Lung (tissue), 12 donors: ENCODE data around the gene TFDP2. TPM values are rescaled to one million over a fixed set of nuclear protein-coding genes. Genes with fewer than 3 reads are reported as not detected.
"Not testable (repeated sequence)": the region's sequence is repeated elsewhere in the genome, so short reads cannot be mapped to it uniquely, and the experiment has no call there.

ENCODE experiments used
- ATAC-seq: fragments of 200-7000 bp; cut with Tn5 transposase; one replicate; pipeline ENCODE4 v1.9.1; 2020; ENCODE audit warnings: moderate number of reproducible peaks; ENCODE audit not compliant: insufficient read depth, low FRiP score
- DNase-seq, 3 donors: peaks; one replicate each; pipeline ENCODE4 v3.0.0-alpha.2; 2013 to 2017
- H3K27ac ChIP-seq, 2 donors: one replicate each; pipeline ENCODE4 v1.5.1; 2013; ENCODE audit warnings: mild to moderate bottlenecking in 2 of 2, moderate library complexity in 2 of 2, control low read depth in 1 of 2, inconsistent platforms in 1 of 2, low read depth in 1 of 2, low read length in 1 of 2
- H3K27me3 ChIP-seq, 3 donors: one replicate each; pipeline ENCODE4 v1.5.1; 2013; ENCODE audit warnings: low read length in 2 of 3; ENCODE audit not compliant: control insufficient read depth in 3 of 3, insufficient read depth in 3 of 3
- H3K36me3 ChIP-seq, 4 donors: one replicate each; pipeline ENCODE4 v1.5.1; 2013; ENCODE audit warnings: low read length in 4 of 4, mild to moderate bottlenecking in 1 of 4, moderate library complexity in 1 of 4; ENCODE audit not compliant: control insufficient read depth in 4 of 4, insufficient read depth in 4 of 4
- H3K4me1 ChIP-seq, 5 donors: one replicate each; pipeline ENCODE4 v1.5.1; 2013; ENCODE audit warnings: low read length in 5 of 5, mild to moderate bottlenecking in 2 of 5, moderate library complexity in 1 of 5; ENCODE audit not compliant: control insufficient read depth in 5 of 5, insufficient read depth in 5 of 5
- H3K4me3 ChIP-seq: one replicate; pipeline ENCODE4 v1.5.1; 2013; ENCODE audit warnings: mild to moderate bottlenecking, control low read depth, moderate library complexity
- H3K9ac ChIP-seq, 2 donors: one replicate each; pipeline ENCODE4 v1.5.1; 2013; ENCODE audit warnings: low read length in 2 of 2, control low read depth in 1 of 2; ENCODE audit not compliant: insufficient read depth in 1 of 2
- H3K9me3 ChIP-seq, 4 donors: one replicate each; pipeline ENCODE4 v1.5.1; 2013; ENCODE audit warnings: low read length in 3 of 4, mild to moderate bottlenecking in 1 of 4, moderate library complexity in 1 of 4; ENCODE audit not compliant: control insufficient read depth in 4 of 4, insufficient read depth in 3 of 4
- WGBS, 2 donors: extraction: QIAGEN DNeasy Blood & Tissue Kit; methylation state at CpG; one replicate each; pipeline ENCODE4 v1.1.7; 2013; 5-methylcytosine and 5-hydroxymethylcytosine counted together
- polyA plus RNA-seq, 2 donors: library from polyadenylated mRNA; stranded (reverse); fragments of 200-250 nt; gene quantifications; one replicate each; pipeline ENCODE4 v1.2.1, GENCODE V29; 2013
- total RNA-seq, 2 donors: library from RNA; depleted of rRNA in 1 of 2; stranded (reverse); fragments of >200 nt in 1 of 2; gene quantifications; one replicate each; pipeline ENCODE4 v1.2.1, GENCODE V29; 2014 to 2021
- TF ChIP-seq, protein P1 (sequence below): IDR thresholded peaks from 2 replicates; pipeline ENCODE4 v1.5.1; 2012; ENCODE audit warnings: mild to moderate bottlenecking; ENCODE audit errors: control extremely low read depth, extremely low read depth
- donor health status: control.
- donor health status: control.
- donor health status: Bipolar disorder and iron deficiency.
- donor health status: healthy.
- donor health status: DM: yes; HTN: yes; CAD: no.

Gene TFDP2
- total and polyA plus RNA-seq, 4 donors, result 8.4 to 94.0 (median 17.0) TPM

DNA sequence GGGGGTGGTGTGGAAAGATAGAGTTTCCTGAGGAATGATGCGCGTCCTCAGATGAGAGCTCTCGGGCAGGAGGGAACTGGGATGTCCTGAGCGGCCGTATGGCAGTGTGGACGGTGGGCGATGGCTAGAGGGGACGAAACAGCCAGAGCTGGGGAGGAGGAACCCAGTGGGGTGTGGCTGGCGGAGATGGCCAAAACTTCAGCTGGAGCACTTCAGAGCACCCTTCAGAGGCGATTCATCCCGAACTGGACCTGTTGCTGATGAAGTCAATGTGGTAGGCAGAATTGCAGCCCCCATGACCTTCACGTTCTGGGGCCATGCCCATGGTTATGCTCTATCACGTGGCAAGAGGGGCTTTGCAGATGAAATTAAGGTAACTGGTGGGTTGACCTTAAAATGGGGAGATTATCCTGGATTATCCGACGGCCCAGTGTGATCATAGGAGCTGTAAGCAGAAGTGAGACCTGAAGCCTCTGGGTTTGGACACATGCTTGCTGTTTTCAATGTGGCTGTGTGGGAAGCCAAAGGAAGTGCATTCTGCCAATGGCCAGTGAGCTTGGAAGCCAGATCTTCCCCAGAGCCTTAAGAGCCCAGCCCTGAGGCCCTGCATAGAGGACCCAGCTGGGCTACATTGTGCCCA is 220.6 kb downstream of the TFDP2 start:
- Histone ChIP-seq H3K4me1 (no peaks in the 10 kb centered on the region), H3K27me3 (no peaks in the 10 kb centered on the region), H3K9ac (no peak overlapping the region), H3K9me3 (no peaks in the 10 kb centered on the region), H3K36me3 (peaks cover 0 to 17% (median 7%) of the 10 kb centered on the region in 4 donors), H3K4me3 (no peak overlapping the region), H3K27ac (no peak overlapping the region)
- TF ChIP-seq, protein P1, sequence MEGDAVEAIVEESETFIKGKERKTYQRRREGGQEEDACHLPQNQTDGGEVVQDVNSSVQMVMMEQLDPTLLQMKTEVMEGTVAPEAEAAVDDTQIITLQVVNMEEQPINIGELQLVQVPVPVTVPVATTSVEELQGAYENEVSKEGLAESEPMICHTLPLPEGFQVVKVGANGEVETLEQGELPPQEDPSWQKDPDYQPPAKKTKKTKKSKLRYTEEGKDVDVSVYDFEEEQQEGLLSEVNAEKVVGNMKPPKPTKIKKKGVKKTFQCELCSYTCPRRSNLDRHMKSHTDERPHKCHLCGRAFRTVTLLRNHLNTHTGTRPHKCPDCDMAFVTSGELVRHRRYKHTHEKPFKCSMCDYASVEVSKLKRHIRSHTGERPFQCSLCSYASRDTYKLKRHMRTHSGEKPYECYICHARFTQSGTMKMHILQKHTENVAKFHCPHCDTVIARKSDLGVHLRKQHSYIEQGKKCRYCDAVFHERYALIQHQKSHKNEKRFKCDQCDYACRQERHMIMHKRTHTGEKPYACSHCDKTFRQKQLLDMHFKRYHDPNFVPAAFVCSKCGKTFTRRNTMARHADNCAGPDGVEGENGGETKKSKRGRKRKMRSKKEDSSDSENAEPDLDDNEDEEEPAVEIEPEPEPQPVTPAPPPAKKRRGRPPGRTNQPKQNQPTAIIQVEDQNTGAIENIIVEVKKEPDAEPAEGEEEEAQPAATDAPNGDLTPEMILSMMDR, result no peak
- ATAC-seq (no peak), DNase-seq (no peak)
- 92 to 93% methylated on average over 15 of the region's 15 CpGs for WGBS, 2 donors

DNA sequence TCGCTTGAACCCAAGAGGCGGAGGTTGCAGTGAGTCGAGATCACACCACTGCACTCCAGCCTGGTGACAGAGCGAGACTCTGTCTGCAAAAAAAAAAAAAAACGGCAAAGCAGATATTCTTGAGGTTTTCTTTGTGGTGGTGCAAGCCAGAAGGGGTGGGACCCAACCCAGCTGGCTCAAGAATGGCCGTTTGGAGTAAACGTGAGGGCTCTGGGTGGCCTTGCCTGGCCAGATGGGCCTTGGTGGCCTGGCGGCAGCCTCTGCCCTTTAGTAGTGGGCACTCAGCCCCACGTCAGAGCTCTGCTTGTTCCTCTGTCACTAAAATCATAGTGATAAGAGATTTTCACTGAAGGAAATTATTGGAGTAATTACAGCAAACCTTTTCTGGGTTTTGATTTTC is 222.4 kb downstream of the TFDP2 start:
- Histone ChIP-seq H3K9ac (no peak overlapping the region), H3K4me3 (no peak overlapping the region), H3K27me3 (no peaks in the 10 kb centered on the region), H3K9me3 (no peaks in the 10 kb centered on the region), H3K27ac (no peak overlapping the region), H3K36me3 (peaks cover 0 to 22% (median 11%) of the 10 kb centered on the region in 4 donors), H3K4me1 (no peaks in the 10 kb centered on the region)
- WGBS, 2 donors, result 73 to 77% methylated on average over 9 of the region's 9 CpGs
- DNase-seq, result peak in 1 of 3 donors; percentile 12
- ATAC-seq, result no peak
- TF ChIP-seq, protein P1, result no peak

GRCh38 chr3:141925677-141926076 is 223.7 kb downstream of the TFDP2 start:
- H3K36me3 ChIP-seq, result peaks cover 0 to 24% (median 12%) of the 10 kb centered on the region in 4 donors
- not testable (repeated sequence) for H3K4me3 ChIP-seq, H3K9me3 ChIP-seq, H3K27ac ChIP-seq, H3K27me3 ChIP-seq, H3K9ac ChIP-seq, ATAC-seq, H3K4me1 ChIP-seq, DNase-seq
- WGBS, 2 donors, result 94 to 96% methylated on average over 5 of the region's 5 CpGs

DNA sequence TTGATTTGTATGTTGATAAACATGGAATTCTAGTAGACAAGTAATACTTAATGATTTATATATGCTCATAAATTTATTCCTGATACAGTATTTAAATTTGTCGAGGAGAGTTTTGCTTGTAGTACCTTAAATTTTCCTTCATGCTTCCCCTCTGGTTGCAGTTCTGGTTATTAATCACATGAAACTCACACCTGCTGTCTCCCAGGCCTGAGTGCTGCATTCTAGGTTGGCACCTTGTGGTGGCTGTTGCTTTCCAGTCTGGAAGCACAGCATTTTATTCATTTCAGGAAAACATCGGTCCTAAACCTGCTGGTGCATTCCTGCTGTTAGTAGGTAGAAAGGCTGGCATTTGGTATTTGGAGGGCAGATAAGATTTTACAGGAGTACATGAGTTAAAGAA is 228.0 kb downstream of the TFDP2 start:
- DNase-seq, result no peak

More for the DNA sequence above, 228.0 kb downstream of the TFDP2 start:
- H3K4me1 ChIP-seq, result no peaks in the 10 kb centered on the region
- TF ChIP-seq, protein P1, result no peak
- no peaks in the 10 kb centered on the region for H3K9me3 ChIP-seq
- H3K27me3 ChIP-seq, result no peaks in the 10 kb centered on the region
- H3K27ac ChIP-seq, result no peak overlapping the region
- peaks cover 0 to 23% (median 9%) of the 10 kb centered on the region in 4 donors for H3K36me3 ChIP-seq
- ATAC-seq, result no peak
- 91% methylated on average over 2 of the region's 2 CpGs for WGBS, 2 donors
- H3K4me3 ChIP-seq, result no peak overlapping the region
- H3K9ac ChIP-seq, result no peak overlapping the region
